ENCODE measurements around the gene STIP1.

DNA sequence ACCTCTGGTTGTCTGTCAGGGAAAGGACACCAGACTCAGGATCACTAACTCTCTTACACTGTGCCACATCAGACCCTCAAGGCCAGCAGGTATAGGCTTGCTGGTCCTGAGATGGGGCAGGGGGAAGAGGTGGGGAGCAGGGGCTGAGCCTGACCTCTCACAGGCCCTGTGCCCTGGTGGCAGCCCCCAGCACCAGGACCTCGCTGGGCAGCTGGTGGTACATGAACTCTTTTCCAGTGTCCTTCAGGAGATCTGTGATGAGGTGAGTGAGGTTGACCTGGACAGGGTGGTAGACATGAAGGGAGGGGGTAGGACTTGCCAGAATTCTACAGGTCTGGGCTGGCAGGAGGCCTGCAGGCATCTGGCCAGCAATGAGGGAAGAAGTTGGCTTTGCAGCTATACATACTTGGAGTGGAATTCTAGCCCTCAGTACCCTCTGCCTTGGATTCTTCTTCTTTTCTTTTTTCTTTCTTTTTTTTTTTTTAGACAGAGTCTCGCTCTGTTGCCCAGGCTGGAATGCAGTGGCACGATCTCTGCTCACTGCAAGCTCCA, 41.5 kb downstream of the STIP1 start:
- TF ChIP-seq POLR2AphosphoS5 (IDR thresholded peaks at IDR 0.05; ENCODE audit: borderline replicate concordance, low read depth, low read length) (no peak), EZH2 (IDR thresholded peaks at IDR 0.05) (no peak), FOXP2 (optimal IDR thresholded peaks at IDR 0.05; ENCODE audit: control extremely low read depth, extremely low read length, insufficient read depth) (no peak)

All from SK-N-MC (cell line).